HepG2 (cell line): Measurements from ENCODE around the gene VPS18. TPM values are rescaled to one million over a fixed set of nuclear protein-coding genes. Genes with fewer than 3 reads are reported as not detected.

Source experiments
- AGO1 ChIP-seq: fragments of 200-400 bp; formaldehyde crosslinking; IDR thresholded peaks from 2 replicates; pipeline ENCODE4 v1.6.1; 2017; ENCODE audit warnings: mild to moderate bottlenecking, low read depth, low read length, moderate library complexity; ENCODE audit not compliant: poor library complexity, severe bottlenecking
- AKAP8 ChIP-seq: sonication (generic); formaldehyde crosslinking; IDR thresholded peaks from 2 replicates; pipeline ENCODE4 v1.5.1; 2020; ENCODE audit warnings: mild to moderate bottlenecking, missing genetic modification reagents
- EZH2 ChIP-seq: conservative IDR thresholded peaks from 2 replicates; pipeline ENCODE4 v1.6.1; 2012; ENCODE audit warnings: mild to moderate bottlenecking, low read depth, low read length, moderate library complexity
- FOXP4 ChIP-seq: sonication (generic); formaldehyde crosslinking; IDR thresholded peaks from 2 replicates; pipeline ENCODE4 v1.4.0; 2020; ENCODE audit warnings: missing genetic modification reagents
- NCOA5 ChIP-seq: sonication (generic); formaldehyde crosslinking; IDR thresholded peaks from 2 replicates; pipeline ENCODE4 v1.4.0; 2020; ENCODE audit warnings: missing genetic modification reagents
- RORA ChIP-seq: sonication (generic); formaldehyde crosslinking; IDR thresholded peaks from 2 replicates; pipeline ENCODE4 v1.5.0; 2020; ENCODE audit warnings: mild to moderate bottlenecking, missing genetic modification reagents, moderate library complexity
- SMYD3 ChIP-seq: sonication (generic); formaldehyde crosslinking; IDR thresholded peaks from 2 replicates; pipeline ENCODE4 v1.8.1; 2023; ENCODE audit warnings: mild to moderate bottlenecking, missing genetic modification reagents
- TFE3 ChIP-seq: IDR thresholded peaks from 2 replicates; pipeline ENCODE4 v1.6.1; 2016
- ZBTB7B ChIP-seq: sonication (generic); formaldehyde crosslinking; IDR thresholded peaks from 2 replicates; pipeline ENCODE4 v1.4.0; 2020; ENCODE audit warnings: missing genetic modification reagents
- ZNF263 ChIP-seq: sonication (generic); formaldehyde crosslinking; IDR thresholded peaks from 2 replicates; pipeline ENCODE4 v1.4.0; 2020; ENCODE audit warnings: missing genetic modification reagents
- ZNF354B ChIP-seq: sonication (generic); formaldehyde crosslinking; IDR thresholded peaks from 2 replicates; pipeline ENCODE4 v1.8.0; 2022; ENCODE audit warnings: mild to moderate bottlenecking, missing genetic modification reagents
- ZNF496 ChIP-seq: sonication (generic); formaldehyde crosslinking; IDR thresholded peaks from 2 replicates; pipeline ENCODE4 v1.8.1; 2023; ENCODE audit warnings: mild to moderate bottlenecking, moderate library complexity, missing genetic modification reagents; ENCODE audit not compliant: insufficient replicate concordance
- ZNF530 ChIP-seq: sonication (generic); formaldehyde crosslinking; IDR thresholded peaks from 2 replicates; pipeline ENCODE4 v1.5.0; 2020; ENCODE audit warnings: low read depth, mild to moderate bottlenecking, missing genetic modification reagents
- ZNF562 ChIP-seq: sonication (generic); formaldehyde crosslinking; IDR thresholded peaks from 2 replicates; pipeline ENCODE4 v1.8.0; 2022; ENCODE audit warnings: missing genetic modification reagents, borderline replicate concordance
- ZNF883 ChIP-seq: sonication (generic); formaldehyde crosslinking; IDR thresholded peaks from 2 replicates; pipeline ENCODE4 v1.5.1; 2020; ENCODE audit warnings: mild to moderate bottlenecking, missing genetic modification reagents; ENCODE audit errors: not compliant biosample characterization
- polyA plus RNA-seq, 8 experiments: library from polyadenylated mRNA; depleted of rRNA in 3 of 8; stranded (reverse) in 7 of 8; unstranded in 1 of 8; fragments of >200 nt; fragmentation: Illumina TruSeq in 4 of 8; extraction: Trizol in 4 of 8; gene quantifications; 2 replicates each; pipeline versions ENCODE4 v1.2.1 to v1.2.3, GENCODE V29; 2011 to 2016; ENCODE audit warnings: low read depth in 4 of 8, missing spikeins in 1 of 8, mixed read lengths in 1 of 8; ENCODE audit not compliant: insufficient read depth in 1 of 8
- total RNA-seq, 5 experiments: library from RNA; depleted of rRNA; stranded (reverse); fragments of >200 nt; fragmentation: Illumina TruSeq; extraction: Trizol; gene quantifications; 2 replicates each; pipeline ENCODE4 v1.2.3, GENCODE V29; 2016; ENCODE audit warnings: low read depth in 1 of 5
- TF ChIP-seq, protein P1 (sequence below): sonication (generic); formaldehyde crosslinking; conservative IDR thresholded peaks from 2 replicates; pipeline ENCODE4 v1.8.0; 2022; ENCODE audit warnings: low read depth, missing genetic modification reagents
- TF ChIP-seq, protein P2 (sequence below): sonication (generic); formaldehyde crosslinking; IDR thresholded peaks from 2 replicates; pipeline ENCODE4 v1.5.1; 2020; ENCODE audit warnings: mild to moderate bottlenecking, moderate library complexity, missing genetic modification reagents
- TF ChIP-seq, protein P3 (sequence below): IDR thresholded peaks from 2 replicates; pipeline ENCODE4 v1.6.1; 2012; ENCODE audit warnings: low read length, improper control_type of control experiment

VPS18 gene
- total and polyA plus RNA-seq, 2 of the 13 experiments (the other 11 are each of a cell fraction or from before 2014, with no cell fraction given), result 5.8 to 17.0 TPM

DNA sequence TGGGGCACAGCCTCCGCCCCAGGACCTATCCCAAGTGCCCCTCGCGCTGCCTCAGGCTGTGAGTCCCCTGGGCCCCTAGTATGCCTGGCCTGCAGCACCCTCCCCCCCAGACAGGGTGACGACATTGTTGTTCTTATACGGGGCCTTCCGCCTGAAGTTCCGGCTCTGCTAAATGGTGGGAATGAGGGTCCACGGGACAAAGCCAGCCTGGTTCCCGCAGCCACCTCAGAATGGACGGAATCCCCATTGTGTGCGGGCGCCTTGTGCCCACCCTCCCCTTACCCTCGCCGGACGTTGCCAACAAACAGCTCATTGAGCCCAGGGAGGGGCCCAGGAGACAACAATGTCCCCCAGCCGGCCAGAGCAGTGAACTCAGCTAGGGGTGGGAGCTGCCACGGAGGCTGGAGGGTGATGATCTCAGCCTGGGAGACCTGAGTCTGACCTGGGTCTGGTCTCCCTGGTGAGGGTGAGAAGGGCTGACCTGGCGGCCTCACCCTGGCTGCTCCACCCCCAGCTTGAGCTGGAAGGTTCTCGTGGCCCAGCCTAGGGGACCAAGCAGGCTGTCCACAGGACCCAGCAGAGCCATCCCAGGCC is 24.6 kb downstream of the VPS18 start (continued):
- TF ChIP-seq, protein P1, sequence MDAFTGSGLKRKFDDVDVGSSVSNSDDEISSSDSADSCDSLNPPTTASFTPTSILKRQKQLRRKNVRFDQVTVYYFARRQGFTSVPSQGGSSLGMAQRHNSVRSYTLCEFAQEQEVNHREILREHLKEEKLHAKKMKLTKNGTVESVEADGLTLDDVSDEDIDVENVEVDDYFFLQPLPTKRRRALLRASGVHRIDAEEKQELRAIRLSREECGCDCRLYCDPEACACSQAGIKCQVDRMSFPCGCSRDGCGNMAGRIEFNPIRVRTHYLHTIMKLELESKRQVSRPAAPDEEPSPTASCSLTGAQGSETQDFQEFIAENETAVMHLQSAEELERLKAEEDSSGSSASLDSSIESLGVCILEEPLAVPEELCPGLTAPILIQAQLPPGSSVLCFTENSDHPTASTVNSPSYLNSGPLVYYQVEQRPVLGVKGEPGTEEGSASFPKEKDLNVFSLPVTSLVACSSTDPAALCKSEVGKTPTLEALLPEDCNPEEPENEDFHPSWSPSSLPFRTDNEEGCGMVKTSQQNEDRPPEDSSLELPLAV (CRISPR knock-in tag), result no peak
- 0 out of 2 replicates have a peak, but pooled peaks have one; percentile 53 for TF ChIP-seq TFE3 (CRISPR knock-in tag)
- no peak for TF ChIP-seq ZNF496
- TF ChIP-seq, protein P2, sequence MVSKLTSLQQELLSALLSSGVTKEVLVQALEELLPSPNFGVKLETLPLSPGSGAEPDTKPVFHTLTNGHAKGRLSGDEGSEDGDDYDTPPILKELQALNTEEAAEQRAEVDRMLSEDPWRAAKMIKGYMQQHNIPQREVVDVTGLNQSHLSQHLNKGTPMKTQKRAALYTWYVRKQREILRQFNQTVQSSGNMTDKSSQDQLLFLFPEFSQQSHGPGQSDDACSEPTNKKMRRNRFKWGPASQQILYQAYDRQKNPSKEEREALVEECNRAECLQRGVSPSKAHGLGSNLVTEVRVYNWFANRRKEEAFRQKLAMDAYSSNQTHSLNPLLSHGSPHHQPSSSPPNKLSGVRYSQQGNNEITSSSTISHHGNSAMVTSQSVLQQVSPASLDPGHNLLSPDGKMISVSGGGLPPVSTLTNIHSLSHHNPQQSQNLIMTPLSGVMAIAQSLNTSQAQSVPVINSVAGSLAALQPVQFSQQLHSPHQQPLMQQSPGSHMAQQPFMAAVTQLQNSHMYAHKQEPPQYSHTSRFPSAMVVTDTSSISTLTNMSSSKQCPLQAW (CRISPR knock-in tag), result peak; percentile 56; the same call in 1 of the 2 replicates
- TF ChIP-seq ZNF263 (CRISPR knock-in tag), result no peak
- TF ChIP-seq, protein P3, sequence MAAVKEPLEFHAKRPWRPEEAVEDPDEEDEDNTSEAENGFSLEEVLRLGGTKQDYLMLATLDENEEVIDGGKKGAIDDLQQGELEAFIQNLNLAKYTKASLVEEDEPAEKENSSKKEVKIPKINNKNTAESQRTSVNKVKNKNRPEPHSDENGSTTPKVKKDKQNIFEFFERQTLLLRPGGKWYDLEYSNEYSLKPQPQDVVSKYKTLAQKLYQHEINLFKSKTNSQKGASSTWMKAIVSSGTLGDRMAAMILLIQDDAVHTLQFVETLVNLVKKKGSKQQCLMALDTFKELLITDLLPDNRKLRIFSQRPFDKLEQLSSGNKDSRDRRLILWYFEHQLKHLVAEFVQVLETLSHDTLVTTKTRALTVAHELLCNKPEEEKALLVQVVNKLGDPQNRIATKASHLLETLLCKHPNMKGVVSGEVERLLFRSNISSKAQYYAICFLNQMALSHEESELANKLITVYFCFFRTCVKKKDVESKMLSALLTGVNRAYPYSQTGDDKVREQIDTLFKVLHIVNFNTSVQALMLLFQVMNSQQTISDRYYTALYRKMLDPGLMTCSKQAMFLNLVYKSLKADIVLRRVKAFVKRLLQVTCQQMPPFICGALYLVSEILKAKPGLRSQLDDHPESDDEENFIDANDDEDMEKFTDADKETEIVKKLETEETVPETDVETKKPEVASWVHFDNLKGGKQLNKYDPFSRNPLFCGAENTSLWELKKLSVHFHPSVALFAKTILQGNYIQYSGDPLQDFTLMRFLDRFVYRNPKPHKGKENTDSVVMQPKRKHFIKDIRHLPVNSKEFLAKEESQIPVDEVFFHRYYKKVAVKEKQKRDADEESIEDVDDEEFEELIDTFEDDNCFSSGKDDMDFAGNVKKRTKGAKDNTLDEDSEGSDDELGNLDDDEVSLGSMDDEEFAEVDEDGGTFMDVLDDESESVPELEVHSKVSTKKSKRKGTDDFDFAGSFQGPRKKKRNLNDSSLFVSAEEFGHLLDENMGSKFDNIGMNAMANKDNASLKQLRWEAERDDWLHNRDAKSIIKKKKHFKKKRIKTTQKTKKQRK, result no peak
- no peak for TF ChIP-seq AGO1
- no peak for TF ChIP-seq SMYD3 (CRISPR knock-in tag)
- TF ChIP-seq NCOA5, result no peak
- no peak for TF ChIP-seq ZNF562 (CRISPR knock-in tag)
- 0 out of 2 replicates have a peak, but pooled peaks have one; percentile 37 for TF ChIP-seq FOXP4 (CRISPR knock-in tag)
- no peak for TF ChIP-seq AKAP8 (CRISPR knock-in tag)
- TF ChIP-seq ZNF883 (CRISPR knock-in tag), result no peak
- no peak for TF ChIP-seq ZNF354B (CRISPR knock-in tag)
- TF ChIP-seq RORA (CRISPR knock-in tag), result no peak
- peak; percentile 57; the same call in 1 of the 2 replicates for TF ChIP-seq ZBTB7B (CRISPR knock-in tag)
- TF ChIP-seq EZH2, result no peak
- TF ChIP-seq ZNF530 (CRISPR knock-in tag), result no peak
